GM19043 (cell line): ENCODE data around the gene ATP8B1.

ENCODE experiments used
- ATAC-seq: cut with Tn5 transposase; IDR thresholded peaks from one replicate; pipeline ENCODE4 v1.9.1; 2021; ENCODE audit warnings: low read depth; ENCODE audit not compliant: unreplicated experiment

Gene ATP8B1

DNA sequence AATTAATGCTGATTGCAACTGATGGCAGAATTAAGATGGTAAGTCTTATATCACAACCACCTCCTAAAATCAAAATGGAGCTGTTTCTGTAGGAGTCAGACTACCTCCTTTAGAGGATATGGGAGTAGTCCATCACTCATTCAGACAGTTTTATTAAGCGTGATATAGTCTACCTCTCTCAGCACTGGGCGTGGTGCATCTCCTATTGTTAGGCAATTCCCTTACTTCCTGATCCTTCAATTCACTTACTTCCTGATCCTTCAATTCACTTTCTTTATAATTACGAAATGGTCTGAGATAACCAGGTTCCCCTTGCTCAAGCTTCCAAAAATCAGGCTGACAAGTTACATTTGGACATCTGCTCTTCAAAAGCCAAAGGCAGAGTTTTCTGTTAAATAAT, 31.9 kb downstream of the ATP8B1 start:
- no peak for ATAC-seq

DNA sequence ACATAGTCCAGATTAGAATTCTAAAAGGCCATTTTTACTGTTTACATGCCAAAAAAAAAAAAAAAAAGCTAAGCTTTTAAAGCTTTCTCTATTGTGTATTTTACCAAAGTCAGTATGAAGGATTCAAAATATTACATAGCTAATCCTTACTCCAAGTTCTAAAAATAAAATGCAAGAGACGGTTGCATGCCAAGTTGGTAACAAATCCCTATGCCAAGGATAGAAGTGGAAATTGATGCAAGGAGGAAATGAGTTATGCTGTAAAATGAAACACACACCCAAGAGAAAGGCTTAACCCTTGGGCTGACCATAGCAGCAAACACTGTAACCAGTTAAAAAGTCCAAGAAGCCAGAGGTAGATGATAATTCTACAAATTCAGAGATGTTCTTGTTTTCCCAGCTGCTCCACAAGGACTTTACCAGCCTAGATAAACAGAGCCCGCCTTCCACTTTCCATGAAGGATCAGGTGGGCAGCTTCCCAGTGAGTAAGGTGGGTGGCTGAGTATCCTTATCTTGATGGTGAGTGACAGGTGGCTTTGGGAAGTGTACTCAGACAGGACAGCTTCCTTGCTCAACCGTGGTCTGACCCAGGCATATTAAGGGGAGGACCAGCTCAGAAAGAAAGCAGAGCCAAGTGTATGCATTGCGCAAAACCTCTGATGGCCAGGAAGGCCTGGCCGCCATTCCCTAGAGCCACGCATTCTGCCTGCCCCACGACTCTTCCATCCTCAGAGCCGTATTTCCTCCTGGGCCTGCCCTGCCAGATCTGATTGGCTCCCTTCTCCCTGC, 34.4 kb downstream of the ATP8B1 start:
- no peak for ATAC-seq

DNA sequence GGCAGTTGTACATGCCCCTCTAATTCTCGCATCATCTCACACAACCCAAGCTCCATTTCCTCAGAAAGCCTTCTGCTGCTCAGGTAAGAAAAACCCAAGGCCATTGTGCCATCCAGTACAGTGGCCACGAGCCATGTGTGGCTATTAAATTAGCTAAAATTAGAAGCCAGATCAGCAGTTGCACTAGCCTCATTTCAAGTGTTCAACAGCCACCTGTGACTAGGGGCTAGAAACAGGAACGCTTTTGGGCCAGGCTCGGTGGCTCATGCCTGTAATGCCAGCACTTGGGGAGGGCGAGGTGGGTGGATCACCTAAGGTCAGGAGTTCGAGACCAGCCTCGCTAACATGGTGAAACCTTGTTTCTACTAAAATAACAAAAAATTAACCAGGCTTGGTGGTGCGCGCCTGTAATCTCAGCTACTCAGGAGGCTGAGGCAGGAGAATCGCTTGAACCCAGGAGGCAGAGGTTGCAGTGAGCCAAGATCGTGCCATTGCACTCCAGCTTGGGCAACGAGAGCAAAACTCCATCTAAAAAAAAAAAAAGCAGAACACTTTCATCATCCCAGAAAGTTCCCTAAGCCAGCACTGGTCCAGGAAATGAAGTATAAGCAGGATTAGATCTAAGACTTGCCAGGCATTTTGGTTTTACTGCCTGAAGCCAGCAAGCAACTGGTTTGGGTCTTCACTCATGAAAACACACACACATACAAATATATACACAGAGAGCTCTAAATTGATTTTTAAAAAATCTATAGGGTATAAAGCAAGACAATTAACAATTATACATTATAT, 35.7 kb downstream of the ATP8B1 start:
- no peak for ATAC-seq

- no peak for ATAC-seq
Measured at GRCh38 chr18:57764995-57765394, 38.1 kb downstream of the ATP8B1 start.

GRCh38 chr18:57764087-57764486, 39.0 kb downstream of the ATP8B1 start:
- no peak for ATAC-seq

GRCh38 chr18:57762686-57763085, 40.4 kb downstream of the ATP8B1 start:
- no peak for ATAC-seq

- no peak for ATAC-seq
Measured at GRCh38 chr18:57759650-57760049, 43.5 kb downstream of the ATP8B1 start.

DNA sequence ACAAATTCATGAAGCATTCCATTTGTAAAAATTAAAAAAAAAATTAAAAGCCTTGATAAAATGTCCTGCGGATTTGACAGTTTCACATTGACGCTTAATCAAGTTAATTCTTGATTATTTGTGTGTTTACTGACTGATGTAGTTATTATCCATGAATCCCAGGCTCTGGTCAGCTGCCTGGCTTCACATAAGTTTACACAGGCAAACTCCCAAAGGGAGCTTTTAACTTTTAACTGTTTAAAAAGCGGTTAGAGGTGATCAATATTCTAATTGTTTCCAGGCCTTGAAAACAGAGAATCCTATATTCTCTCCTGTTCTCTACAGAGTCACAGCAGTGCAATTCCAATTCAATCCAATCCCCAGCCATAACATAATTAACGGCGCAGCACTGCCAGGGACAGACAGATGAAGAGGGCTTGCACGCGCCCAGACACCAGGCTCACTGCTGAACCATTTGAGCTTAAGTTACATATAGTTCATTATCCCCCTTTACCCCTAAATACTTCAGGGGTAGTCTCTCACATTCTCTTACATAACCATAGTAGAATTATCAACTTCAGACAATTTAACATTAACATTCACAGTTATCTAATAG, 47.5 kb downstream of the ATP8B1 start:
- ATAC-seq: no peak

GRCh38 chr18:57754577-57755338, 48.4 kb downstream of the ATP8B1 start:
- ATAC-seq: peak; percentile 98

GRCh38 chr18:57753063-57753462, 50.1 kb downstream of the ATP8B1 start:
- ATAC-seq: no peak

DNA sequence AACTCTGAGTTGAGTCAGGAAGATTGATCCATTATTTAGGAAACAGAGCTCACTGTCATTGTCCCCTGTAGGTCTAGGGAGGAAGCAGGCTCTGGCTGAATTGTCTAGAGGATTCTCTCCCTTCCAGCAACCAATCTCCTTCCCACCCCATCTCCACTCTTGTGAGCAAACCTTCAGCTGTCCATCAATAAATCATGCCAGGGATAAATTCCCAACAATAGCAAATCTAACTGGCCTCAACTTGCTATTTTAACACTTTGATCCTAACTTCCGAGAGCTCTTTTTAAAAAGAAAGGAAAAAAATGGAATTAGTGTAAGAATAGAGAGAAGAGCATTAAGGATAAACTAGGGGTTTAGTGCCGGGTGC, 53.5 kb downstream of the ATP8B1 start:
- ATAC-seq: no peak

GRCh38 chr18:57748770-57749603, 54.1 kb downstream of the ATP8B1 start:
- peak; percentile 98 for ATAC-seq

DNA sequence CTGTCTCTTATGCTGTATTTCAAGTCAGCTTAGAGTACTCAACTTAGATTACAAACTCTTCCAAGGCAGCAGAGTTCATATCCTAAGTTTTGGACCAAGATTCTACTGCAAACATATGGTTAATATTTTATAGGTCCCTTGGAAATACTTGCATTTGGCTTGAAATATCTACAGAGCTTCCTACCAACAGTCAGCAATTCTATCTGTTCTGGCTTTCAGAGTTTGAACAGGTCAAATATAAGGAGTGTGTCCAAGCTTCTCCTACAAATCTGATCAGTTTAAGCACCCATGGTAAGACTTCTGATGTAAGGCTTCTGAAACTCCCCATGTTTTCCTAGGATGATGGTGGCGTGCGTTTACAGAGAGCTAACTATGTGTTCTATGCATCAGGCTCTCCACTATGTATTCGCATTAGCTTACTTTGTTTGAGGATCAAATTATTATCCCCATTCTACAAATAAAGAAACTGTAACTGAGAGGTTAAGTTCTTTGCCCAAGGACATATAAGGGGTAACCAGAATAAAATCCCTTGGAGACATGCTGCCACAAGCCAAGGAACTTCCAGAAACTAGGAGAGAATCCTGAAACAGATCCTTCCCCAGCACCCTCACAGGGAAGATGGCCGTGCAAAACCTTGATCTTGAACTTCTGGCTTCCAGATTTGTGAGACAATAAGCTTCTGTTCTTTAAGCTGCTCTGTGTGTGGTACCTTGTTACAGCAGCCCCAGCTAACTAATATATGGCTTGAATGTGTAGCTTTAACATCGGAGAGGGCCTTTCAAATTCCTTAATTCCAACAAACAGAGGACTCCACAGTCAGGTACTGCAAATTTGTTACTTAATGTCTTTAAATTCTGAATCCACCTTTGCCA, 55.1 kb downstream of the ATP8B1 start:
- peak; percentile 5 for ATAC-seq

GRCh38 chr18:57744211-57744694, 58.9 kb downstream of the ATP8B1 start:
- no peak for ATAC-seq

GRCh38 chr18:57743008-57743407, 60.1 kb downstream of the ATP8B1 start:
- ATAC-seq: no peak

DNA sequence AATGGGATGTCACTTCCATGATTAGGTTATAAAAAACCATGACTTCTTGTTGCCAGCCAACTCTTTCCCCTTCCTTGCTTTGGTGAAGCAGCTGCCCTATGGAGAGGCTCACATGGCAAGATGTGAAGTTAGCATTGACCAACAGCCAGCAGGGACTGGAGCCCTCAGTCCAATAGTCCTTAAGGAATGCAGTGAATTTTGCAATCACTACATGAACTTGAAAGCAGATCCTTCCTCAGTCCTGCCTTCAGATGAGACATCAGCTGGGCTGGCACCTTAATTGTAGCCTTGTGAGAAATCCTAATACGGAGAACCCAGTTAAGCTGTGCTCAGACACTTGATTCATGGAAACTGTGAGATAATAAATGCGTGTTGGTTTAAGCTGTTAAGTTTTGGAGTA, 61.8 kb downstream of the ATP8B1 start:
- no peak for ATAC-seq

DNA sequence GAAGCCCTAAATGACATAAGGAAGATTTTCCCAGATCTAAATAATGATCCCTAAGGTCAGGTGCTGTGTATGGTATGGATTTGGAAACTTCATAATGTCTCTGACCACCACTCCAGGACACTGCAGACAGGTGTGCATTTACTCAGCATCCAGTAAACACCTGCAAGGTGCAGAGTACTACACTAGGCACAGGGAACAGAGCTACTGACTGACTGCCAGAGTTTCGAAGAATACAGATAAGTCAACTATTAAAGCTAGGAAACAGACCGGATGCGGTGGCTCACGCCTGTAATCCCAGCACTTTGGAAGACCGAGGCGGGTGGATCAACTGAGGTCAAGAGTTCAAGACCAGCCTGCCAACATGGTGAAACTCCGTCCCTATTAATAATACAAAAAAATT, 65.0 kb downstream of the ATP8B1 start:
- no peak for ATAC-seq

DNA sequence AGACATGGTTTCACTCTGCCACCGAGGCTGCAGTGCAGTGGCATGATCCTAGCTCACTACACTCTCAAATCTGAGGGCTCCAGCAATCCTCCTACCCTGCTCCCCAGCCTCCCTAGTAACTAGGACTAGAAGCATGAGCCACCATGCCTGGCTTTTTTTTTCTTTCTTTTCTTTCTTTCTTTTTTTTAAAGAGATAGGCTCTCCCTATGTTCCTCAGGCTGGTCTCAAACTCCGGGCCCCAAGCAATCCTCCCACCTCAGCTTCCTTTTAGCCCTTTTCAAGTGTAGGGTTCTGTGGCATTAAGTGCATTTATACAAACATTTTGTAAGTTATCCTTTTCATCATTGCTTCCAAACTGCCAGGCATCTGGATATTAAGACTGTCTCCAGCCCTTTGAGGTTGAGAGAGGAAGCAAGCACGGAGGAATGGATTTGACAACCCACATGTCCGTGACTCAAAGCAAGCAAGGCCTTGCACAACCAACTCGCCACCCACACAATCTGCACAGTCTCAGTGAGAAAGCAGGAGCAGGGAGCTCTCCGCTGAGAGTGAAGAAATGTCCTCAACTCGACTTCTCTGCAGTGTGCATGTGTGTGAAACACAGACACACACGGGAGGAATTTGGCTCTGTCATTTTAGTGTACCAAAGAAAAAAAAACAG, 65.6 kb downstream of the ATP8B1 start:
- ATAC-seq: no peak
